H9 (cell line): Measurements from ENCODE around the gene NEK7. TPM values are rescaled to one million over a fixed set of nuclear protein-coding genes. Genes with fewer than 3 reads are reported as not detected.

ENCODE experiments used
- DNase-seq: peaks from one replicate; pipeline ENCODE4 v3.0.0-alpha.2; 2017
- H2AFZ ChIP-seq: one replicate; pipeline ENCODE4 v1.6.1; 2013; ENCODE audit warnings: mild to moderate bottlenecking, low read length, control low read depth, moderate library complexity
- H2AK5ac ChIP-seq: 2 replicates; pipeline ENCODE4 v1.6.1; 2013; ENCODE audit warnings: low read length, control low read depth, mixed read lengths; ENCODE audit not compliant: insufficient read length
- H2BK120ac ChIP-seq: one replicate; pipeline ENCODE4 v1.6.1; 2013; ENCODE audit warnings: low read depth, mild to moderate bottlenecking, low read length, control low read depth, inconsistent platforms; ENCODE audit not compliant: poor library complexity, severe bottlenecking
- H2BK12ac ChIP-seq: 2 replicates; pipeline ENCODE4 v1.6.1; 2013; ENCODE audit warnings: low read length, control low read depth, mixed read lengths, low read depth; ENCODE audit not compliant: insufficient read length
- H2BK15ac ChIP-seq: 2 replicates; pipeline ENCODE4 v1.6.1; 2013; ENCODE audit warnings: low read depth, low read length, control low read depth
- H2BK20ac ChIP-seq: one replicate; pipeline ENCODE4 v1.6.1; 2013; ENCODE audit warnings: low read depth, mild to moderate bottlenecking, low read length, control low read depth, inconsistent platforms; ENCODE audit not compliant: poor library complexity, severe bottlenecking
- H2BK5ac ChIP-seq: 2 replicates; pipeline ENCODE4 v1.6.1; 2013; ENCODE audit warnings: low read length, control low read depth, mixed read lengths; ENCODE audit not compliant: insufficient read length
- H3K14ac ChIP-seq: 2 replicates; pipeline ENCODE4 v1.6.1; 2013; ENCODE audit warnings: low read length, control low read depth; ENCODE audit not compliant: insufficient read depth
- H3K18ac ChIP-seq: 2 replicates; pipeline ENCODE4 v1.6.1; 2013; ENCODE audit warnings: low read depth, mild to moderate bottlenecking, mixed read lengths, low read length, control low read depth; ENCODE audit not compliant: insufficient read length
- H3K23ac ChIP-seq: 2 replicates; pipeline ENCODE4 v1.6.1; 2013; ENCODE audit warnings: low read length, control low read depth, mixed read lengths, low read depth; ENCODE audit not compliant: insufficient read length
- H3K23me2 ChIP-seq: 2 replicates; pipeline ENCODE4 v1.6.1; 2013; ENCODE audit warnings: low read depth, mild to moderate bottlenecking, mixed read lengths, low read length, control low read depth; ENCODE audit not compliant: insufficient read length, poor library complexity, severe bottlenecking
- H3K27ac ChIP-seq: 2 replicates; pipeline ENCODE4 v1.5.1; 2013; ENCODE audit warnings: low read length, control low read depth, mixed read lengths, low read depth; ENCODE audit not compliant: insufficient read length
- H3K27me3 ChIP-seq: 2 replicates; pipeline ENCODE4 v1.6.1; 2013; ENCODE audit warnings: low read length, control low read depth, inconsistent platforms; ENCODE audit not compliant: insufficient read depth
- H3K4ac ChIP-seq: 2 replicates; pipeline ENCODE4 v1.6.1; 2013; ENCODE audit warnings: low read depth, mild to moderate bottlenecking, control low read depth, inconsistent platforms, low read length, moderate library complexity
- H3K4me1 ChIP-seq: 2 replicates; pipeline ENCODE4 v1.6.1; 2013; ENCODE audit warnings: low read length, control low read depth, inconsistent platforms; ENCODE audit not compliant: insufficient read depth
- H3K4me2 ChIP-seq: 2 replicates; pipeline ENCODE4 v1.6.1; 2013; ENCODE audit warnings: low read length, control low read depth, mixed read lengths; ENCODE audit not compliant: insufficient read length, insufficient read depth
- H3K56ac ChIP-seq: 2 replicates; pipeline ENCODE4 v1.6.1; 2013; ENCODE audit warnings: low read depth, mild to moderate bottlenecking, mixed read lengths, low read length, control low read depth; ENCODE audit not compliant: insufficient read length
- H3K79me1 ChIP-seq: 2 replicates; pipeline ENCODE4 v1.6.1; 2013; ENCODE audit warnings: low read depth, mild to moderate bottlenecking, moderate library complexity, low read length, control low read depth, inconsistent platforms; ENCODE audit not compliant: insufficient read depth, poor library complexity, severe bottlenecking
- H3K79me2 ChIP-seq: 2 replicates; pipeline ENCODE4 v1.6.1; 2013; ENCODE audit warnings: low read length, control low read depth, inconsistent platforms; ENCODE audit not compliant: insufficient read depth
- H3K9ac ChIP-seq: 2 replicates; pipeline ENCODE4 v1.6.1; 2013; ENCODE audit warnings: low read length, control low read depth, mixed read lengths; ENCODE audit not compliant: insufficient read length; ENCODE audit errors: extremely low read depth
- H3K9me3 ChIP-seq: one replicate; pipeline ENCODE4 v1.6.1; 2013; ENCODE audit warnings: low read depth, low read length, inconsistent platforms; ENCODE audit not compliant: control insufficient read depth
- H3T11ph ChIP-seq: one replicate; pipeline ENCODE4 v1.6.1; 2013; ENCODE audit warnings: mild to moderate bottlenecking, low read length, control low read depth, inconsistent platforms
- H4K20me1 ChIP-seq: one replicate; pipeline ENCODE4 v1.6.1; 2013; ENCODE audit not compliant: control insufficient read depth, insufficient read length, insufficient read depth
- H4K5ac ChIP-seq: 2 replicates; pipeline ENCODE4 v1.6.1; 2013; ENCODE audit warnings: low read depth, mild to moderate bottlenecking, mixed read lengths, low read length, control low read depth; ENCODE audit not compliant: insufficient read length
- H4K8ac ChIP-seq: replicated peaks from 2 replicates; pipeline ENCODE4 v1.6.1; 2013; ENCODE audit warnings: low read length, control low read depth, mixed read lengths, low read depth; ENCODE audit not compliant: insufficient read length
- H4K91ac ChIP-seq: 2 replicates; pipeline ENCODE4 v1.6.1; 2013; ENCODE audit warnings: low read depth, mild to moderate bottlenecking, moderate library complexity, mixed read lengths, low read length, control low read depth; ENCODE audit not compliant: insufficient read length
- H3K27ac Mint-ChIP-seq, 3 experiments: 2 replicates in 2 of 3; 3 replicates in 1 of 3; pipeline ENCODE4 v1.8.0; 2020 to 2021; ENCODE audit warnings: mixed read lengths in 3 of 3, mild to moderate bottlenecking in 1 of 3, moderate library complexity in 1 of 3
- H3K27me3 Mint-ChIP-seq: 2 replicates; pipeline ENCODE4 v1.8.0; 2021; ENCODE audit warnings: low read depth, mild to moderate bottlenecking, moderate library complexity, mixed read lengths
- H3K36me3 Mint-ChIP-seq, 3 experiments: 2 replicates in 2 of 3; 3 replicates in 1 of 3; pipeline ENCODE4 v1.8.0; 2020 to 2021; ENCODE audit warnings: low read depth in 3 of 3, mixed read lengths in 3 of 3; ENCODE audit not compliant: insufficient read depth in 1 of 3
- H3K4me1 Mint-ChIP-seq, 2 experiments: 2 replicates each; pipeline ENCODE4 v1.8.0; 2020; ENCODE audit warnings: mixed read lengths in 2 of 2
- H3K4me3 Mint-ChIP-seq, 2 experiments: 2 replicates in 1 of 2; 3 replicates in 1 of 2; pipeline ENCODE4 v1.8.0; 2020 to 2021; ENCODE audit warnings: mild to moderate bottlenecking in 2 of 2, mixed read lengths in 2 of 2, moderate library complexity in 1 of 2
- H3K9me3 Mint-ChIP-seq, 2 experiments: 2 replicates in 1 of 2; 3 replicates in 1 of 2; pipeline ENCODE4 v1.8.0; 2020; ENCODE audit warnings: mild to moderate bottlenecking in 2 of 2, mixed read lengths in 2 of 2, moderate library complexity in 1 of 2
- CTCF ChIP-seq: fragments of 200-600 bp; sonication (generic); conservative IDR thresholded peaks from 3 replicates; pipeline ENCODE4 v1.8.0; 2021; ENCODE audit warnings: antibody characterized with exemption, mild to moderate bottlenecking
- WGBS: extraction: QIAGEN DNeasy Blood & Tissue Kit; methylation state at CpG from one replicate; pipeline ENCODE4 v1.1.7; 2013; ENCODE audit warnings: missing lambda C conversion rate, low lambda C conversion rate, mixed read lengths; ENCODE audit not compliant: insufficient read length; ENCODE audit errors: extremely low coverage; 5-methylcytosine and 5-hydroxymethylcytosine counted together
- total RNA-seq: library from RNA; stranded (reverse); gene quantifications from 2 replicates; pipeline ENCODE4 v1.2.1, GENCODE V29; 2021

Gene NEK7
- total RNA-seq, 1 experiment from 2014 or later, result 9.6 TPM

- no peak overlapping the region; a peak in 1 of 7 replicates for H3K27ac Mint-ChIP-seq
- no peak overlapping the region for H3K9ac ChIP-seq
- no peak overlapping the region for H4K5ac ChIP-seq
- no peaks in the 10 kb centered on the region for H3K23me2 ChIP-seq
- H3K36me3 Mint-ChIP-seq, result no peaks in the 10 kb centered on the region
- DNase-seq, result no peak
- H3K4me2 ChIP-seq, result no peak overlapping the region
- no peak overlapping the region for H2BK5ac ChIP-seq
- H4K8ac ChIP-seq, result no peak overlapping the region
- no peak overlapping the region for H2BK120ac ChIP-seq
- H3K4me3 Mint-ChIP-seq, result no peak overlapping the region
- H3T11ph ChIP-seq, result no peak overlapping the region
- H3K14ac ChIP-seq, result no peak overlapping the region
- no peaks in the 10 kb centered on the region for H4K20me1 ChIP-seq
- H3K4me1 Mint-ChIP-seq, result no peaks in the 10 kb centered on the region
- no peak for TF ChIP-seq CTCF
- H3K79me2 ChIP-seq, result no peaks in the 10 kb centered on the region
- H4K91ac ChIP-seq, result no peak overlapping the region
- no peak overlapping the region for H3K27ac ChIP-seq
- no peak overlapping the region for H3K23ac ChIP-seq
- no peak overlapping the region for H2AK5ac ChIP-seq
- H3K27me3 Mint-ChIP-seq, result no peaks in the 10 kb centered on the region
- no peak overlapping the region for H3K4ac ChIP-seq
- no peaks in the 10 kb centered on the region for H3K79me1 ChIP-seq
- H3K9me3 Mint-ChIP-seq, result no peaks in the 10 kb centered on the region
- no peaks in the 10 kb centered on the region for H3K27me3 ChIP-seq
- H2BK15ac ChIP-seq, result no peak overlapping the region
- H3K4me1 ChIP-seq, result no peaks in the 10 kb centered on the region; the same call in 1 of the 2 replicates
- H3K18ac ChIP-seq, result no peak overlapping the region
- WGBS, result no CpG with 5 or more reads among the region's 3 CpGs
- H2BK12ac ChIP-seq, result no peak overlapping the region
- H2AFZ ChIP-seq, result no peak overlapping the region
- no peaks in the 10 kb centered on the region for H3K9me3 ChIP-seq
- H2BK20ac ChIP-seq, result no peak overlapping the region
- no peak overlapping the region for H3K56ac ChIP-seq
These were observed 108.4 kb downstream of the NEK7 start for GRCh38 chr1:198265073-198265661.
